Ascending aorta (tissue), 2 donors: ENCODE results near the gene CCDC120. TPM values are rescaled to one million over a fixed set of nuclear protein-coding genes. Genes with fewer than 3 reads are reported as not detected.

Experiments
- DNase-seq, 2 donors: peaks; one replicate each; pipeline ENCODE4 v3.0.0-alpha.2; 2019; ENCODE audit warnings: low spot score in 2 of 2
- H3K27ac ChIP-seq, 2 donors: fragments of 200-600 bp; sonication (generic); one replicate each; pipeline ENCODE4 v1.5.1; 2016 to 2017; ENCODE audit warnings: mild to moderate bottlenecking in 1 of 2
- H3K27me3 ChIP-seq: fragments of 200-600 bp; sonication (generic); one replicate; pipeline ENCODE4 v1.5.1; 2017
- H3K36me3 ChIP-seq, 2 donors: fragments of 200-600 bp; sonication (generic); one replicate each; pipeline ENCODE4 v1.5.1; 2016
- H3K4me1 ChIP-seq, 2 donors: fragments of 200-600 bp; sonication (generic); one replicate each; pipeline ENCODE4 v1.5.1; 2016 to 2017; ENCODE audit warnings: mild to moderate bottlenecking in 1 of 2
- H3K4me3 ChIP-seq, 2 donors: fragments of 200-600 bp; sonication (generic); one replicate each; pipeline ENCODE4 v1.5.1; 2016 to 2017; ENCODE audit warnings: mild to moderate bottlenecking in 1 of 2
- H3K9me3 ChIP-seq, 2 donors: fragments of 200-600 bp; sonication (generic); one replicate each; pipeline ENCODE4 v1.5.1; 2016
- CTCF ChIP-seq, 3 experiments: fragments of 200-600 bp in 2 of 3; fragments of 450-650 bp in 1 of 3; sonication (generic) in 2 of 3; IDR thresholded peaks; one replicate each; pipeline ENCODE4 v1.5.1; 2016 to 2019; ENCODE audit warnings: antibody characterized with exemption in 3 of 3, mild to moderate bottlenecking in 1 of 3, moderate library complexity in 1 of 3
- intact Hi-C: fragments of 100-400 bp; cut with DNase I; formaldehyde crosslinking; loops from one replicate; pipeline ENCODE4 v1.15.1; 2023
- total RNA-seq: library from RNA; depleted of rRNA; stranded (reverse); fragments of >200 nt; gene quantifications from one replicate; pipeline ENCODE4 v1.1.0, GENCODE V29; 2016

Gene CCDC120
- total RNA-seq, 1 donor from 2014 or later, result 0.11 TPM

GRCh38 chrX:49106296-49106695 is 47.5 kb downstream of the CCDC120 start:
- no peaks in the 10 kb centered on the region for H3K27me3 ChIP-seq
- no peaks in the 10 kb centered on the region for H3K36me3 ChIP-seq
- H3K9me3 ChIP-seq, result no peaks in the 10 kb centered on the region
- DNase-seq, result no peak
- no peak overlapping the region for H3K27ac ChIP-seq
- no peak overlapping the region for H3K4me3 ChIP-seq
- intact Hi-C loops, result loop anchor here (10.0 kb wide), 1 partner anchor 131 kb away; the partner anchor contains the start of gene KCND1
- no peaks in the 10 kb centered on the region for H3K4me1 ChIP-seq
- TF ChIP-seq CTCF (IDR thresholded peaks at IDR 0.05), result no peak

- peak in 1 of 3 experiments; percentile 34 for TF ChIP-seq CTCF (IDR thresholded peaks at IDR 0.05)
- Histone ChIP-seq H3K27ac (no peak overlapping the region), H3K4me1 (no peaks in the 10 kb centered on the region)
These were observed 48.1 kb downstream of the CCDC120 start for GRCh38 chrX:49106930-49107329.

GRCh38 chrX:49108641-49109040 is 49.8 kb downstream of the CCDC120 start:
- H3K27me3 ChIP-seq, result no peaks in the 10 kb centered on the region
- H3K27ac ChIP-seq, result no peak overlapping the region
- H3K4me3 ChIP-seq, result no peak overlapping the region
- no peaks in the 10 kb centered on the region for H3K4me1 ChIP-seq
- H3K36me3 ChIP-seq, result peaks cover 4 to 20% of the 10 kb centered on the region in 2 donors
- no peak for TF ChIP-seq CTCF (IDR thresholded peaks at IDR 0.05)
- DNase-seq, result no peak
- no peaks in the 10 kb centered on the region for H3K9me3 ChIP-seq
- intact Hi-C loops, result loop anchor here (10.0 kb wide), 1 partner anchor 134 kb away; the partner anchor contains the start of gene KCND1

More at GRCh38 chrX:49106930-49107329, 48.1 kb downstream of the CCDC120 start:
- peaks cover 0 to 3% of the 10 kb centered on the region in 2 donors for H3K36me3 ChIP-seq
- H3K9me3 ChIP-seq, result no peaks in the 10 kb centered on the region
- intact Hi-C loops, result loop anchor here (10.0 kb wide), 1 partner anchor 132 kb away; the partner anchor contains the start of gene KCND1
- DNase-seq, result no peak
- no peaks in the 10 kb centered on the region for H3K27me3 ChIP-seq
- no peak overlapping the region for H3K4me3 ChIP-seq

- H3K27me3 ChIP-seq, result no peaks in the 10 kb centered on the region
- no peak for TF ChIP-seq CTCF (IDR thresholded peaks at IDR 0.05)
- H3K4me3 ChIP-seq, result no peak overlapping the region
- H3K27ac ChIP-seq, result no peak overlapping the region
- H3K4me1 ChIP-seq, result no peaks in the 10 kb centered on the region
- DNase-seq, result no peak
- H3K36me3 ChIP-seq, result peaks cover 11 to 26% of the 10 kb centered on the region in 2 donors
- no peaks in the 10 kb centered on the region for H3K9me3 ChIP-seq
- intact Hi-C loops, result no loop called here
These were observed 51.6 kb downstream of the CCDC120 start for GRCh38 chrX:49110417-49110816.

GRCh38 chrX:49111791-49112190 is 53.0 kb downstream of the CCDC120 start:
- H3K36me3 ChIP-seq, result peaks cover 11 to 38% of the 10 kb centered on the region in 2 donors
- H3K27ac ChIP-seq, result no peak overlapping the region
- intact Hi-C loops, result no loop called here
- H3K9me3 ChIP-seq, result no peaks in the 10 kb centered on the region
- no peak for TF ChIP-seq CTCF (IDR thresholded peaks at IDR 0.05)
- H3K4me3 ChIP-seq, result no peak overlapping the region
- DNase-seq, result no peak
- no peaks in the 10 kb centered on the region for H3K4me1 ChIP-seq
- H3K27me3 ChIP-seq, result no peaks in the 10 kb centered on the region

GRCh38 chrX:49116076-49116475 is 57.3 kb downstream of the CCDC120 start:
- peaks cover 22 to 55% of the 10 kb centered on the region in 2 donors for H3K36me3 ChIP-seq
- intact Hi-C loops, result no loop called here
- no peaks in the 10 kb centered on the region for H3K4me1 ChIP-seq
- H3K27ac ChIP-seq, result no peak overlapping the region
- DNase-seq, result no peak
- TF ChIP-seq CTCF (IDR thresholded peaks at IDR 0.05), result no peak
- H3K4me3 ChIP-seq, result no peak overlapping the region
- H3K27me3 ChIP-seq, result no peaks in the 10 kb centered on the region
- no peaks in the 10 kb centered on the region for H3K9me3 ChIP-seq
